Measurements from ENCODE around the gene ALOXE3.

- no peak for TF ChIP-seq CREB5 (CRISPR knock-in tag; IDR thresholded peaks at IDR 0.05; ENCODE audit: low read depth)
- no peak for TF ChIP-seq ARNTL (CRISPR knock-in tag; IDR thresholded peaks at IDR 0.05; ENCODE audit: borderline replicate concordance, low read depth)
- no peak for TF ChIP-seq TSHZ2 (CRISPR knock-in tag; IDR thresholded peaks at IDR 0.05)
- no peak for TF ChIP-seq GLIS3 (CRISPR knock-in tag; IDR thresholded peaks at IDR 0.05)
- TF ChIP-seq ZFP30 (CRISPR knock-in tag; IDR thresholded peaks at IDR 0.05) = no peak
- TF ChIP-seq PATZ1 (CRISPR knock-in tag; IDR thresholded peaks at IDR 0.05; ENCODE audit: borderline replicate concordance) = no peak
- TF ChIP-seq RARB (CRISPR knock-in tag; IDR thresholded peaks at IDR 0.05) = no peak
- TF ChIP-seq CSRNP3 (CRISPR knock-in tag; IDR thresholded peaks at IDR 0.05) = no peak
- TF ChIP-seq TOX (CRISPR knock-in tag; IDR thresholded peaks at IDR 0.05; ENCODE audit: borderline replicate concordance) = no peak
Observed at GRCh38 chr17:8120520-8121406, 2.4 kb upstream of the ALOXE3 start.

All from SK-N-SH treated with all-trans-retinoic acid at 6 μM for 48 hours (cell line).